ENCODE data around the gene ZNF714.
"Not testable (repeated sequence)": the region's sequence is repeated elsewhere in the genome, so short reads cannot be mapped to it uniquely, and the experiment has no call there.

The ZNF714 gene

GRCh38 chr19:21133633-21134032 lies 51.6 kb downstream of the ZNF714 start:
- no peak for DNase-seq

- DNase-seq = no peak
Measured at GRCh38 chr19:21134934-21135366, 52.9 kb downstream of the ZNF714 start.

GRCh38 chr19:21135433-21135832 lies 53.4 kb downstream of the ZNF714 start:
- DNase-seq = no peak

DNA sequence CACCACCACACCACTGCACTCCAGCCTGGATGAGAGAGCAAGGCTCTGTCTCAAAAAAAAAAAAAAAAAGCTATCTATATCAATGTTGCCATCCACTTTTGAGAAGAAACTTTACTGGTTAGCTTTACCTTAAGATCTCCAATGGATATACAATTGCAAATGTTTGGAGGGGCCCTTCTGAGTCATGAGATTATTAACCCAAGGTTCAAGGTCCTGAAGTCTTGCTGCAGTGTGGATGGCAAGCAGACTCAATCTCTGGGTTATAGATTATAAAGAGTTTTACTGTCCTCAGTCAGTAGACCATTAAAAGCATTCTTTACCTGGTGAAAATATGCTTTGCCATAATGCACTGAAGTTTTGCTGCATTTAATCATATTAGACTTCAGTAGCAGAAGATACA lies 56.1 kb downstream of the ZNF714 start:
- DNase-seq = no peak

DNA sequence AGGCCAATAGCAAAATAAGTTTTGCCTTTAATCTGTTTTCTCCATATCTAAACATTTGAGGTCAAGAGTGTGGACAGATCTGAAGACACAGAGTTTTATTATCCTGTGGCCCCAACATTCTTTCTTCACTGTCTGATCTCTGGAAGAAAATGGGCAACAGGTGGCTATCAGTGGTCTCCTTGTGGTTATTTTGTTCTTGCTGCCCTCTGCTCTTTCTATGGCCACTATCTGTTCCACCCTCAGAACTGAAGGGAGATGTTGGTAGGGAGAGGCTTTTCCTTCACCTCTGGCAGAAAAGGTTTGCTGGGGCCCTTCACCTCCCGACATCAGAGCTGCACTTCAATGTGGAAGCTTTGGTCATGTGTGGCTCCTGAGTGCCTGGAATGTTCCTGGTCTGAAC lies 59.0 kb downstream of the ZNF714 start:
- DNase-seq = not testable (repeated sequence)

DNA sequence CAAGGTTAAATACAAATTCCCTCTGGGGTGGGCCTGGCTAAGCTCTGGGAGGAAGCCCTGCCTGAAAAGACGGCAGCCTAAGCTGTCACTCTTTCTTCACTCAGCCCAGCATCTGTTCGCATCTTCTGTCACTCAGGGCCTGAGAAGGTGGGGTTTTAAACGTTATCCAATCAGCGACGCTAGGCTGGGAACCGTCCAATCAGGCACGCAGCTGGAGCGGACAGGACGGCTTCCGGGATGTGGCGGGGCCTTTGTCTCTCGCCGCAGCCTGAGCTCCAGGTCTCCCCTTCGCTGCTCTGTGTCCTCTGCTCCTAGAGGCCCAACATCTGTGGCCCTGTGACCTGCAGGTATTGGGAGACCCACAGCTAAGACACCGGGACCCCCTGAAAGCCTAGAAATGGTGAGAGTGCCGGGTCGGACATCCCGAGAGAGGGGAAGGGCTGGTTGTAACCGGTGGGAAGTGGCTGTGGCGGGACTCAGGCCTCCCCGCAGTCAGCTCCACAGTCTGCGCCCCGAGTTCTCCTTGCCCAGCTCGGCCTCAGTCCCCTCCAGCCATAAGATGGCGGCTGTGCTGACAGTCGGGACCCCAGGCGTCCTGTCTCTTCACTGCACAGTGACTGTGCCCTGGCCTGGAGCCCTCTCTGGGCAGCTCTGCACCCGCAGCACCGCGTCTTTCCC lies 59.9 kb downstream of the ZNF714 start, which contains the start of gene ZNF431:
TSS of gene ZNF431 (plus strand) at position 254 of the 678 bp plus-strand sequence. CDS start at position 398, 144 bp downstream.
- peak; percentile 88 for DNase-seq

DNA sequence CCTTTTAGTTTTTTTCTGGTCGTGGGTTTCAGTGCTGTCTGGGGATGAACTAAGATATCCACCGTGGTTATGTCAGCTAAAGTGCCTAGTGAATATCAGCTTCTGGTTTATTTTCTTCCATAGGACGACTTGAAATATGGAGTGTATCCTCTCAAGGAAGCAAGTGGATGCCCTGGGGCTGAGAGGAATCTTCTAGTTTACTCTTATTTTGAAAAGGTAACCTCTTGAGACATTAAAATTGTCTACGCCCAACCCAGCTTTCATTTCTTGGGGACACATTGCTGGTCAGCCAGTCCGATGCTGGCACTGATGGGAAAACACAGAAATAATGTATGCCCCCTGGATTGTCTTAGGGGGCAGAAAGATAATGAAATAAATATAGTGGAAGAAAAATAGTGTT lies 61.4 kb downstream of the ZNF714 start:
- no peak for DNase-seq

DNA sequence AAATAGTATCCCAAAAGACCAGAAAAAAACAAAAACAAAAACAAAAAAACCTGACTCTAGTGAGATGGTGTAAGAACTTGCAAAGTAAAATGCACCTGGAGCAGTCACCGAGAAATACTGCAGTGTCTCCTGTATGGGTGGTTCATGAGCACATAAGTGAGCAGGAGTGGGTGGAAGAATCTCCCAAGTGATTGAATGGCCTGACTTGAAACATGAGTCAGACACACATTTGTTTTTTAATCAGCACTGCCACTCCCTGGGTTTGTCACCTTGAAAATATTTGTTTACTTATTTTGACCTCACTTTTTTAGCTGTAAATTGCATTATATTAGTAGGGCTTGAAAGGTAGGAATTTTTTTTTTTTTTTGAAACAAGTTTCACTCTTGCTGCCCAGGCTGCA lies 61.9 kb downstream of the ZNF714 start:
- DNase-seq = no peak

DNA sequence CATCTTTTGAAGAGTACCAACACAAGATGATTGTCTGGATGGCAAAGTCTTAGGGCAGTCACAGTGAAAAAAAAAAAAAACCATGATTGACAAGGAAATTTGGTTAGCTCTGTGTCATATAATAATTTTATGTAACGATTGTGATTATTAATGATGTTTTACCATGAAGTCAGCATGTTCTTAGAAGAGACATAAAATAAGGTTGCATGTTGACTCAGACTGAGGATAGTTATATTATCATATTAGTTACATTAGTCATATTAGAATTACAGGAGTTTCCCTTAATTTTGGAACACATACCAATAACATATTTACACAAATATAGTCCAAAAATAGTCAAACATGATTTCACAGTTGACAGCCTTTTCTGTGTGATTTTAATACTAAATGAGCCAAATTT lies 65.5 kb downstream of the ZNF714 start:
- no peak for DNase-seq

DNA sequence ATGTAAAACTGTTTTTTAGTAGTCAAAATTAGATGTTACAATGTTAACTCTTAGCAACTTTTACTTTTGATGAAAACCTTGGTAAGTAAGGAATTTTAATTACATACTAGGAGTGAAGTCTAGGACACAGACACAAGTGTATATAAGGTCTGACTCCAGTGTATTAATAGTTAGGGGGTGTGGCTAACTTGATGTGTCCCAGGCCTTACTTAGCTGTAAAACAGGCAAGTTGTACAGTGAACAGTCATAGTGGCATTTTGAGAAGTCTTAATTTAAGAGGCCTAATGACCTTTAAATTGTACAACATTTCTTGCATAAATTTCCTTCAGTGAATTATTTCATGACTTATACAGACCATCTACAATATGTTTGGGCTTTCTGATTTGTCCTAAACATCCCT lies 66.7 kb downstream of the ZNF714 start:
- no peak for DNase-seq

DNA sequence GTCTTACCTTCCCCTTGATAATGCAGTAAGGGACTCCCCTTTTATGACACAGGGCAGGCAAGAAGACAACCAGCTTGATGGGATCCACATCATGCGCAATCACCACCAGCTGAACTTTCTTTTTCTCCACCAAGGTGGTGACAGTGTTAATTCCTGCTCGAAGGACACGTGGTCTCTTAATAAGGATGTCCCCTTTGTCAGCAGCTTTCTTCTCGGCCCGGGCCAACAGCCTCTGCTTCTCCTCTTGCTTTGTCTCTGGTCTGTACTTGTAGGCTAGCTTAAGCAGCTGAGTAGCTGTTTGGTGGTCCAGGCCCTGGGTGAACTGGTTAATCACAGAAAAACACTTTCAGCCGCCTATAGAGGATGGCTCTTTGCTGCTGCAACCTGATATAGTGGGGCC lies 67.9 kb downstream of the ZNF714 start:
- DNase-seq = no peak

DNA sequence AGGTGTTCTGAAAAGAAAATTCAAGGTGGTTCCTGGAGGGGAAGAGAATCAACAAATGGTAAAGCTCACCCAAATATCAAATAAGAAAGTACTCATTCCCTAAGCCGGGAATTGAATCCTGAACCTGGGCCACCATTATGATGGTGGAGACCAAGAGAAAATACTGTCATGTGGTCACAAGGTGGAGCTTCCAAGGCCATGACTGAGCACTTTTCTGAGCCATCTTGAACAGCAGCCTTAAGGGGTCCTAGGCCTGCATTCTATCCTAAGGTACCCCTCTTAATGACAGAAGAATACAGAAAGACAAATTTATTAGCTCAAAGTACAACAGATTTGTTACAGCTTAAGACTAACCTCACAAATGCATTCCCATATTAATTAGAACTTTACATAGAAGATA lies 69.5 kb downstream of the ZNF714 start:
- DNase-seq = no peak

DNA sequence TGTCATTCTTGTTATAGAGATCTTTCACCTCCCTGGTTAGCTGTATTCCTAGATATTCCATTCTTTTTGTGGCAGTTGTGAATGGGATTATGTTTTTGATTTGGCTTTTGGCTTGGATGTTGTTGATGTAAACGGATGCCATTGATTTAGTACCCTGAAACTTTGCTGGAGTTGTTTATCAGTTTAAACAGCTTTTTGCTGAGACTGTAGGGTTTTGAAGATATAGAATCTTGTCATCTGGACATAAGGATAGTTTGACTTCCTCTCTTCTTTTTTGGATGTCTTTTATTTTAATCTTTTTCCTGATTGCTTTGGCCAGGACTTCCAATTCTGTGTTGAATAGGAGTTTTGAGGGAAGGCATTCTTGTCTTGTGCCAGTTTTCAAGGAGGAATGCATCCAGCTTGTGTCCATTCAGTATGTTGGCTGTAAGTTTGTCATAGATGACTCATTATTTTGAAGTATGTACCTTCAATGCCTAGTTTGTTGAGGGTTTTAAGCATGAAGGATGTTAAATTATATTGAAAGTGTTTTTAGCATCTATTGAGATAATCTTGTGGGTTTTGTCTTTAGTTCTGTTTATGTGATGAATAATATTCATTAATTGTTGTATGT lies 76.6 kb downstream of the ZNF714 start:
- DNase-seq = no peak

DNA sequence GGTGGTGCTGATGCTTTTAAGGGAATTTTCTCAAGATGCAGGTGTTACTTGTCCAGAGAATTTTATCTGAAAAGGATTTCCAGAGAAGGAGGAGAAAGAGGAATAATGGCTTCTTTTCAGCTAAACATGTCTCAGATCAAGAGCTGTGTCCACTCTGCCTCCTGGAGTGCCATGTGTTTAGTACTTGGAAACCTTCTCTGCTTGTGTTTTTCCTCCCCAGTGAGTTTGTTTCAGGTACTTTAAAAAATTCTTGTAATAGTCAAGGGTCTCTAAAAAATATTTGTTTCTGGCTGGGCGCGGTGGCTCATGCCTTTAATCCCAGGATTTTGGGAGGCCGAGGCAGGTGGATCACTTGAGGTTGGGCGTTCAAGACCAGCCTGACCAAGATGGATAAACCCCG lies 82.5 kb downstream of the ZNF714 start:
- DNase-seq = no peak

DNA sequence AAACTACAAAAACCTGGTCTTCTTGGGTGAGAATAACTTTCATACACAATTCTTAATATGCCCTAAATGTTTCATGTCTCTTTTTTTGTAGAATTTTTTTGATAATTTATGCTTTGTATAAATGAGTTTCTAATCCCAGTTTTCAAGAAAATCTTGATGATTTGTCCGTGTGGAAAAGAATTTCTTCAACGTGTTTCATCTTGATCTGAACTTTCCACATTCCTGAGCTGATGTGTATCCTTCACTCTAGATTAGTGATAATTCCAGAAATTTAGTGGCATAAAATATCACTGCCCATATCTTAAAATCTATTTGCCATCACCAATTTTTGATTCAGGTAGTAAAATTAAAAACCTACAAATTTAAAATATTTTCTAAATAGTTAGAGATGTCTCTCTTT lies 84.4 kb downstream of the ZNF714 start:
- DNase-seq = no peak
